Retinal pigment epithelial cell (primary cell): Measurements from ENCODE around the gene C16orf87.

Source experiments
- DNase-seq: peaks from one replicate; pipeline ENCODE4 v3.0.0-alpha.2; 2010; ENCODE audit warnings: low read depth
- H3K4me3 ChIP-seq: 2 replicates; pipeline ENCODE4 v1.5.1; 2011; ENCODE audit warnings: mild to moderate bottlenecking, low read length, control low read depth, moderate library complexity
- CTCF ChIP-seq: conservative IDR thresholded peaks from 2 replicates; pipeline ENCODE4 v1.5.1; 2011; ENCODE audit warnings: low read depth, low read length, control low read depth, inconsistent platforms

C16orf87 gene

GRCh38 chr16:46800494-46800893, 30.5 kb downstream of the C16orf87 start:
- H3K4me3 ChIP-seq, result no peak overlapping the region
- no peak for DNase-seq
- no peak for TF ChIP-seq CTCF

GRCh38 chr16:46797501-46797900, 33.5 kb downstream of the C16orf87 start:
- no peak overlapping the region for H3K4me3 ChIP-seq
- DNase-seq, result no peak

GRCh38 chr16:46796764-46797269, 34.2 kb downstream of the C16orf87 start:
- no peak for DNase-seq
- no peak for TF ChIP-seq CTCF
- no peak overlapping the region for H3K4me3 ChIP-seq

More at GRCh38 chr16:46797501-46797900, 33.5 kb downstream of the C16orf87 start:
- TF ChIP-seq CTCF, result no peak

GRCh38 chr16:46793841-46794240, 37.1 kb downstream of the C16orf87 start:
- DNase-seq, result no peak
- H3K4me3 ChIP-seq, result no peak overlapping the region
- no peak for TF ChIP-seq CTCF

GRCh38 chr16:46790599-46791270, 40.2 kb downstream of the C16orf87 start:
- TF ChIP-seq CTCF, result no peak
- no peak for DNase-seq
- H3K4me3 ChIP-seq, result peak overlapping the region; percentile 65

GRCh38 chr16:46789499-46790414, 41.2 kb downstream of the C16orf87 start:
- no peak for DNase-seq
- no peak for TF ChIP-seq CTCF
- peak overlapping the region; percentile 65 for H3K4me3 ChIP-seq
